ENCODE data around the gene HERC2.

The HERC2 gene

DNA sequence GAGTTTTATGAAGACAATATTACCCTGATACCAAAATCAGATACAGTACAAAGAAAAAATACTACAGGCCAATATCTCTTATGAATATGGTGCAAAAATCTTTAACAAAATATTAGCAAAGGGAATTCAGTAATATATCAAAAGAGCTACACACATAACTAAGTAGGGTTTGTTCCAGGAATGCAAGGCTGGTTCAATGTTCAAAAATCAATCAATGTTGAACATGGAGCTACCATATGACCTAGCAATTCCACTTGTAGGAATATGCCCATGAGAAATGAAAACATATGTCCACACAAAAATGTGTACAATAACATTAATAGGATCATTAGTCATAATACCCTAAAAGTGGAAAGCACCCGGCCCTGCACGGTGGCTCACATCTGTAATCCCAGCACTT lies 230.7 kb downstream of the HERC2 start:
- peak in 1 of 42 donors; percentile 24 for DNase-seq
- intact Hi-C loops (cut with DNase I) = no loop called here

DNA sequence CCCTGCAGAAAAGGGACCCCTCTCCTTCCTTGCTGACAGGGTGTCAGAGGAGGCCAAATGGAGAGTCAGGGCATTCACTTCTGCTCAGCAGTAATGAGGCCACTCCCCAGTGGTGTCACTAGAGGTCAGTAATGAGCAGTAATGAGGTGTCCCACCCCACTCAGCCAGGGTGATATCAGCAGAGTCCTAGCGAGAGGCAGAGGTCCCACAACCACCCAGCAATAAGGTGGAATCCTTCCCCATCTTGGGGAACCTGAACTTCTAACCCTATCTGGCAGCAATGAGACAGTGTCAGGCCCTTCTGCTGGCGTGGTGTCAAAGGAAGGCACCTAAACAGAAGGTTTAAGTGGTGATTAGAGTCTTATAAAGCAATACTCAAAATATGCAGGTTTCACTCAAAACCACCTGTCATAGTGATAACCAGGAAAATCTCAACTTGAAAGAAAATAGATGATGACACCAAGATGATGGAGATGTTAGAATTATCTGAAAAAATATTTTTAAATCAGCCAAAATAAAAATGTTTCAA lies 235.7 kb downstream of the HERC2 start:
- DNase-seq = peak in 10 of 42 donors; percentile 26 to 70 (median 52)
- intact Hi-C loops (cut with DNase I) = no loop called here

GRCh38 chr15:28085489-28086174 lies 236.3 kb downstream of the HERC2 start:
- intact Hi-C loops (cut with DNase I) = no loop called here
- peak in 1 of 42 donors; percentile 18 for DNase-seq

DNA sequence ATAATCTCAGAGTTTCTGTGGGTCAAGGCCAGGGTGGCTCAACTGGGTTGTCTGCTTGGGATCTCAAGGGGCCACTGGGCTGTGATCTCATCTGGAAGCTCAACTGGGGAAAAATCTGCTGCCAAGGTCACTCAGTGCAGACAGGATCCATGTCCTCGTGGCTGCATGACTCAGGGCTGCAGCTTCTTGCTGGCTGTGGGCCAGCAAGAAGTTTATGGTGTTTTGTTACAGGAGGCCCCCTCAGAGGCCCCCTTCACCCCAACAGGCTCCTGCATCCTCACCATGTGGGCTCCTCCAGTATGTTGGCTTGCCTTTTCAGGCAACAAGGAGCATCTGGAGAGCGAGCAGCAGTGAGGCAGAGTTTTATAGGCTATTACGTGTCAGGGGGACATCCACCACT lies 237.4 kb downstream of the HERC2 start:
- intact Hi-C loops (cut with DNase I) = no loop called here
- no peak for DNase-seq

DNA sequence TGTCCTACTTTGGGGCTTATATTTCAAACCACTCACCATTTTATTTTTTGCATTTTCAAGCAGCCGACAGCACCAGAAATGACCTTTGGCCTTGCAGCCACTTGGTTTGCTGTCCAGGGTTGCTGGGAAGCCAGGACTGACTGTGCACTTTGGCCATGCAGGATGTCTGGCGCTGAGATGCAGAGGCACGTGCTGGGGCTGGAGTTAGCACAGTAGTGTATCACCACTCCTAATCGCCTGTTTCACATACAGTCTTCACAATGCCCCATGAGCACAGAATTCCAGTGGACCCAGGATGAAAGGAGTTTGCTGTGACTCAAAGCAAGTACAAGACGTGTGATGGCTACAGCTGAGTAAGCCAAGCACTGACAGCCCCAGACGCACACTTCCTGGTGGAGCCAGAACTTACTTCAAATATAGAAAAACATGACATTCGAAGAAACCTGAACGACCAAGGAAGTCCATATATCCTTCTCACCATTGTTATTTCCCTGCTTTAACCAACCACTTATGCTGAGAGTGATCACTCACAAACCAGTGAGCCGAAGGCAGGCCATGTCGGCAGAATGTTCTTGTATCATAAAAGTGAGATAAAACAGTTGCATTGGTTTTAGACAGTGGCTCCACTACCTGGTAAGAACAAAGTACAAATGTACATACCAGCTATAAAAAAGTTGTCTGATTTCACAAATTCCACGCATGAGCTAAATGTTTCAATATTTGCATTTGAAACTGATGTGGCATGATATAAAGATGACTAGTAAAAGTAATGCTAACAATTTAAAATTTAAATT lies 238.9 kb downstream of the HERC2 start:
- DNase-seq = peak in 1 of 42 donors; percentile 25
- intact Hi-C loops (cut with DNase I) = no loop called here

DNA sequence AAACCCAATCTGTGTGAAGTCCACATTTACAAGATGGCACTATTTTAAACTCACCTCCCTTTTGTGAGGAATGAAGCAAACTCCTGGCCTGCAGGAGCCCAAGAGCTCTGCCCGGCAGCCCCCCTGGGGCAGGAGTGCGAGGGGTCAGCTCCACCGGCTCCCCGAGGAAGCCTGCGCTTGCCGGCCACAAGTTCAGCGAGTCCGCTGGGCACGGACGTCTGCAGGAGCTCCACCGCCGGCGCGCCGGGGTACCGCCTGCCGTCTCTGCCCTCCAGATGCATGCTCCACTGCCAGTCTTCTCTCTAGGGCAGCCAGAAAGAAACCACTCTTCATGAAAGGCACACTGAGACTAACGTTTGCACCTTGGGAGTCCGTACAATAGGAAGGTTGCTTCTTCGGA lies 240.4 kb downstream of the HERC2 start:
- no peak for DNase-seq
- intact Hi-C loops (cut with DNase I) = no loop called here

DNA sequence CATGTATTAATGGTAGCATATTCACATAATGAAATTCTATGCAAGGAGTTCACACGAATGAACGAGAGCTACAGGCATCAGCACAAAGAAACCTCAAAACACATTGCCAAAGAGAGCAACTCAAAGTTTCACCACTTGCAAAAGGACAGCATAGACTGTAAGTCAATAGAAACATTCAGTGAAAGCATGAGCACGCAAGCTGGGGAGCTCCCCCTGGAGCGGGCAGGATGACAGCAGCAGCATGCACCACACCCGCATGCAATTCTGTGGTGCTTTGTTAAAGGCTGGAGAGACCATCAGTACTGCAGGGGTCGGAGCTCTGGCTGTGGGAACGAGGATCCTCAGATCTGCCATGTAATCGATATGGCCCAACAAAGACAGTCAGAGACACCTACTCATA lies 241.6 kb downstream of the HERC2 start:
- DNase-seq = peak in 1 of 42 donors; percentile 25
- intact Hi-C loops (cut with DNase I) = no loop called here

DNA sequence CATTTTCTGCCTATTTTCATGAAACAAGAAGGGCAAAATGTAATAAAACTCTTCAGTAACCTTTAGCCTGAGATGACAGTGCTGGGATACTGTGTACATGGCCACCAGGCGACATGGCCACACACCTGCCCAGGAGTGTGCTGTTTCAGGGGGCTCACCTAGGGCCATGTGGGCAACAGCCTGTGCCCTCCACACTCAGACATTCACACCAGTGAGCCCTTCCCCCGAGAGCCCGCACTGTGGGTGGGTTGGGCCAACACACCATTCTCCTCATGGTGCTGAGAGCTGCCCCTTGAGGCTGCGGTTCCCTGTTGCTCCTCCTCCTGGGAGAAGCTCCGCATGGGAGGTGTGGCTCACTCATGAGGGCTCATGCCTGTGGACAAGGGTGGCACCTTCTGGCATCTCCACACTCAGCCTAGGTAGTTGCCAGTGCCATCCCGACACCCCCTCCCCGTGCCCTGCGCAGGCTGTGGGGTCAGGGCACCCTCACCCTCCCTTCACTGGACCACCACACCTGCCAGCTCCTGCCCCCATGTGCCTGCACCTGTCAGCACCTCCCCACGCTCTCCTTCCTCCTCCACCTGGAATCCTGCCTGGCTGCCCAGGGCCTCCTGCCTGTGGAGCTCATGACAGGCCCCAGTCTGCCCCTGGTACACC lies 242.5 kb downstream of the HERC2 start:
- intact Hi-C loops (cut with DNase I) = no loop called here
- DNase-seq = no peak

DNA sequence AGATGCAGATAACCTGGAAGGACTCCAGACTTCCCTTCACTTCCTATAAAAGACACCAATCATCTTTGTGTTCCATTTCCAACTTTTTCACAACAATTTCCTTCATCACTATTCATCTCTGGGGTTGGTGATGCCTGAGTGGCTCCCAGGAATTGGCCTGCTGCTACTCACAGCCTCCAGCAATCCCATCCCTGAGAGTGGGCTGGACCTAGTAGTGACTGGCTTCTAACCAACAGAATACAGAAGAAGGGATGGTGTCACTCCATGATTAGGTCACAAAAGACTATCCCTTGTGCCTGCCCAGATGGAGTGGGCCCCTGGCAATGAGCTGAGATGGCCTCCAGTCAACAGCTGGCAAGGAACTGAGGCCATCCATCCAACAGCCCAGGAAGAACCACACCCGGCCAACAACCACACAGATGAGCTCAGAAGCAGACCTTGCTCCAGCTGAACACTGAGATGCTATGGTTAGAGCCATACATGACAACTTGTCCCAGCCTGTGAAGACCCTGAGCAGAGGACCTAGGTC lies 243.7 kb downstream of the HERC2 start:
- intact Hi-C loops (cut with DNase I) = no loop called here

DNA sequence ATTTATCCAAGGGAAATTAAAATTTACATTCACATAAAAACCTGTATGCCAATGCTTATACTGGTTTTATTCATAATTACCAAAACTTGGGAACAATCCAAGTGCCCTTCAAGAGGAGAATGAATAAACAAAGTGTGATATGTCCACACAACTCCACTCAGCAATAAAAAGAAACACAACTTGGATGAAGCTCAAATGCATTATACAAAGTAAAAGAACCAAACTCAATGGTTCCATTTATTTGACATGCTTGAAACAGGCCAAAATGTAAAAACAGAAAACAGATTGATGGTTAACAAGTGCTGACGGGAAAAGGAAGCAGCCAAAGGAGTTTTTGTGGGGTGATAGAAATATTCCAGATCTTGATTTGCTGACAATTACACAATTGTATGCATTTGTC lies 246.4 kb downstream of the HERC2 start:
- intact Hi-C loops (cut with DNase I) = no loop called here
- DNase-seq = no peak

More for the DNA sequence above, 243.7 kb downstream of the HERC2 start:
- peak in 1 of 42 donors; percentile 27 for DNase-seq

DNA sequence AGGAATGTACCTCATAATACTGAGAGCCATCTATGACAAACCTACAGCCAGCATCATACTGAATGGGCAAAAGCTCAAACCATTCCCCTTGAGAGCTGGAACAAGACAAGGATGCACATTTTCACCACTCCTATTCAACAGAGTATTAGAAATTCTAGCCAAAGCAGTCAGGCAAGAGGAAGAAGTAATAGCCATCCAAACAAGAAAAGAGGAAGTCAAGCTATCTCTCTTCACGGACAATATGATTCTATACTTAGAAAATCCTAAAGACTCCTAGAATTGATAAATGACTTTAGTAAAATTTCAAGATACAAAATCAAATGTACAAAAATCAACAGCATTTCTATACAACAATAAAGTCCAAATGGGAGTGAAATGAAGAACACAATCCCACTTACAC lies 253.0 kb downstream of the HERC2 start:
- intact Hi-C loops (cut with DNase I) = no loop called here
- DNase-seq = no peak

DNA sequence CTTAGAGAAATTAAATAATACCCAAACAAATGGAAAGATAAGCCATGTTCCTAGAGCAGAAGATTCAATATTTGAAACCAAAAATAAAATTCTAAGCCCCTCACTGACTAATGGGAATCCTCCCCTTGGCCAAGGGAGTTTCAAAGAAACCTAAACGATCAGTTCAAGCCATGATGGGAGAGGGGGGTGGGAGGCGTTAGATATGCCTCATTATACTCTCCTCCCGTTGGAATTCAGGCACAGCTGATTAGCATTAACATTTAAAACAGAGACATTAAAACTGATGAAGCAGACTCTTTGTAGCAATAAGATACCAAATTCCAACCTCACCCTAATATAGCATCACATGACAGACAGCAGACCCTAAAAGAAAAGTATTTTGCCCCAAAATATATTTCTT lies 255.7 kb downstream of the HERC2 start:
- intact Hi-C loops (cut with DNase I) = no loop called here
- DNase-seq = no peak

All from head of caudate nucleus (tissue), 42 donors.